HG03575 (cell line): ENCODE results near the gene CMC2.

ENCODE experiments used
- ATAC-seq: cut with Tn5 transposase; IDR thresholded peaks from one replicate; pipeline ENCODE4 v1.9.1; 2021; ENCODE audit not compliant: unreplicated experiment, insufficient number of reproducible peaks, low FRiP score; ENCODE audit errors: extremely low read depth

The CMC2 gene

GRCh38 chr16:81003610-81004460 lies 2.9 kb downstream of the CMC2 start:
- no peak for ATAC-seq

- ATAC-seq, result no peak
Observed at GRCh38 chr16:81003064-81003463, 3.6 kb downstream of the CMC2 start.

- no peak for ATAC-seq
Observed at GRCh38 chr16:81001330-81001729, 5.4 kb downstream of the CMC2 start.

- ATAC-seq, result no peak
Observed at GRCh38 chr16:81000873-81001272, 5.8 kb downstream of the CMC2 start.

- no peak for ATAC-seq
Observed at GRCh38 chr16:80997964-80998620, 8.6 kb downstream of the CMC2 start.

- no peak for ATAC-seq
Observed at GRCh38 chr16:80997139-80997798, 9.4 kb downstream of the CMC2 start.

- no peak for ATAC-seq
Observed at GRCh38 chr16:80996688-80997138, 10.0 kb downstream of the CMC2 start.

GRCh38 chr16:80994451-80994850 lies 12.2 kb downstream of the CMC2 start:
- no peak for ATAC-seq

GRCh38 chr16:80993834-80994233 lies 12.9 kb downstream of the CMC2 start:
- no peak for ATAC-seq

GRCh38 chr16:80993307-80993706 lies 13.4 kb downstream of the CMC2 start:
- no peak for ATAC-seq

- no peak for ATAC-seq
Observed at GRCh38 chr16:80992676-80993293, 13.9 kb downstream of the CMC2 start.

GRCh38 chr16:80991792-80992430 lies 14.8 kb downstream of the CMC2 start:
- no peak for ATAC-seq

GRCh38 chr16:80990978-80991377 lies 15.7 kb downstream of the CMC2 start:
- ATAC-seq, result no peak

- ATAC-seq, result no peak
Observed at GRCh38 chr16:80990577-80990976, 16.1 kb downstream of the CMC2 start.

- no peak for ATAC-seq
Observed at GRCh38 chr16:80989801-80990200, 16.9 kb downstream of the CMC2 start.

- ATAC-seq, result no peak
Observed at GRCh38 chr16:80988756-80989155, 17.9 kb downstream of the CMC2 start.

GRCh38 chr16:80986557-80986956 lies 20.1 kb downstream of the CMC2 start:
- ATAC-seq, result no peak

- no peak for ATAC-seq
Observed at GRCh38 chr16:80985611-80986010, 21.1 kb downstream of the CMC2 start.
